ENCODE data around the gene MAST4. TPM values are rescaled to one million over a fixed set of nuclear protein-coding genes. Genes with fewer than 3 reads are reported as not detected.

MAST4 gene
- total RNA-seq = 48.8 and 109 TPM in 2 replicates

DNA sequence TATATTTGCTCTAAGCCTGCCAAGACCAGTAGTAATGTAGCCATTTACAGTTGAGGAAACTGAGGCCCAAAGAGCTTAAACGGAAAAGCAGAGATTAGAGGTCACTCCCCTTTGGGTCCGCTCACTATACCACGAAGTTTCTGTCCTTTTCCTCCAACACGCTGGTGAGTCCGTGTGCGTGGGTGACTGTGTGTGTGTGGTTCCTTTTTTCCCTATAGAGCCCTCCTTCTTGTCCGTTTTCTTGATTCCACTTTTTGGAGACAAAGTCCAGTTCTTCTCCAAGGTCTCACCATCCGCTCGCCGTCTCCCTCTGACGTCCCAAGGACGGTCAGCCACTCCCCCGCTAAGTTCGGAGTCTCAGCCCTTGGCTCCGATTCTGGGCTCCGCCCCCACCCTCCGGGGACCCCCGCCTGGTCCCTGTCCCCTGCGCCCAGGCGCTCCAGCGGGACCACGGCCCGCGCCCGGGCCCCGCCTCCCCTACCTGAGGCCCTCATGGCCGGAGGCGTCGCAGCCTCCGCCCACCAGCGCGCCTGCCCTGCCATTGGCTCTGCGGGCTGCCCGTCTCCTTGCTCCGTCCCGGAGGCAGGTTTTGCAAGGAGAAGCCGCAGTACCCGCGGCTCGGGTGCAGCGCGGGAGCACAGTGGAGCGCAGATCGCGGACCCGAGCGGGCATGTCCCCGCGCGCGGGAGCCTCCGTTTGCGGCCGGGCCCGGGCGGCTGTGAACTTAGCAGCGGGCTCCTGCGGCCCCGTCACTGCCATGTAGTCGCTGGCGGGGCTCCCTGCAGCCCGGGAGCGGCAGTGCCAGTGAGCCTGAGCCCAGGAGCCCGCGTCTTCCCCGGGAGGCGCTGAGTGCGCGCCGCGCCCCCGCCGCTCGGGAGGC, at the start of gene MAST4:
TSS of gene MAST4 (plus strand) at position 638 of the 880 bp plus-strand sequence. CDS start 263 bp downstream, outside the sequence.
- no peak for DNase-seq (ENCODE audit: extremely low read depth, low read depth, low spot score)

DNA sequence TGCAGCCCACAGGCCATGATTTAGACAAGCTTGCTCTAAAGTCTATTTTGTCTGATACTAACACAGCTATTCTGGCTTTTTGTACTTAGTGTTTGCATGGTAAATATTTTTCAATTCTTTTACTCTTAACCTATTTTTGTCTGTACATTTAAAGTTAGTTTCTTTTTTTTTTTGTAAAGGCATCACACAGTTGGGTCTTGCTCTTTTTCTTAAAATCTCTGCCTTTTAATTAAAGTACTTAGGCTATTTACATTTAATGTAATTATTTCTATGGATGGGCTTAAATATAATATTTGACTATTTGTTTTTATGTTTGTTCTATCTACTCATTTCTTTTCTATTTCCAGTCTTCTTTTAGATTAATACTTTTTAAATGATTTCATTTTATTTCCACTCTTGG, 49.7 kb upstream of the MAST4 start:
- no peak for DNase-seq (ENCODE audit: extremely low read depth, low read depth, low spot score)

DNA sequence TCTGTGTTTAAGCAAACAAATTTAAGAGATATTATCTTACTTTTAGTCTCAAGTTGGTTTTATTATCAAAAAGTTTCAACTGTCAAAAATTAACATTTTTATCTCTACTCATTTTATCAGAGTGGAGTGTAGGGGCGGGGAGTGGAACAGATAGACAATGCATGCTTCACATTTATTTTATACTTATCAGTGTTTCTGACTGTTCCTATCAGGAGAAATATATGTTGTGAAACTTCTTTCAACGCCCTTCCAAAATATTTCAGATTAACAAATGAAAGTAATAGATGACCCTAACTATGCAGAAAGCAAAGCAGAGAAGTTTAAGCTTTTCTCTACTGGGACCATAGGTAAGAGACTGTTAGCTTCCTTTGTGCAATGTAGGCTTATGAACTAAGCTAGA, 44.9 kb upstream of the MAST4 start:
- no peak for DNase-seq (ENCODE audit: extremely low read depth, low read depth, low spot score)

DNA sequence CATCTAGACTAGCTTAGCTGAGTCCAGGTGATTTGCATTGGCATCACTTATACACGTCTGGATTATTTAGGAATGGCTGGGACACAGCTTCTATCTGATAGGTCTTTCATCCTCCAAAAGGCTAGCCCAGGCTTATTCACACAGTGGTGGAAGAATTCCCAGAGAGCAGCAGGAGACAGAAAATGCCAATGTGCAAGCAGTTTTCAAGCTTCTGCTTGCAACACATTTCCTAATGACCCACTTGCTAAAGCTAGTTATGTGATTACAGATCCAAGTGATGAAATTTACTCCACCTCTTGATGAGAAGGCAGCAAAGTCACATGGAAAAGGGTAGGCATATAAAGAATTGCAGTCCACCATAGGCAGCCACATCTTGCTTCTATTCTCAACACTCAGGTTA, 44.2 kb upstream of the MAST4 start:
- no peak for DNase-seq (ENCODE audit: extremely low read depth, low read depth, low spot score)

DNA sequence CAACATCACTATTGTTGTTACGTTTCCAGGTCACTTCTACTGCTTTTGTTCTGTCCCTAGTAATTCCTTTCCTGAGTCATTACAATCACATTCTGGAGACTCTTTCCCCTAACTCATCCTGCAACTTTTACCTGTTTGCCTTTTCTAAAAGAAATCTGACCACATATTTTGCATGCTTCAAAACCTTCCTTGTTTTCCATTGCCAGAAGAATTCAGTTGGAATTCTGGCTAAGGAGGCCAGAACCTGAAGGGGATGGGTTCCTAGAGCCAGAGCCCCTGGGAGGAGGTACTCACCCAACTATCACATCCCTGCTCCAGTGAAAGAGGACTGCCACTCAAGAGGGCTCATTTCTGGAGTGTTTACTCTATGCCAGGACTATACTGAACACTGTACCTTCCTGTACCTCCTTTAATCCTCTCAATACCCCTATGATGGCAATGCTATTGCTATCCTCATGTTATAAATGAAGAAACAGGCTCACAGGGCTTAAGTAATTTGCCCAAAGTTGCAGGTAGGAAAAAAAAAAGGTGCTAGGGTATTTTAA, 42.8 kb upstream of the MAST4 start:
- DNase-seq (ENCODE audit: extremely low read depth, low read depth, low spot score) = no peak

DNA sequence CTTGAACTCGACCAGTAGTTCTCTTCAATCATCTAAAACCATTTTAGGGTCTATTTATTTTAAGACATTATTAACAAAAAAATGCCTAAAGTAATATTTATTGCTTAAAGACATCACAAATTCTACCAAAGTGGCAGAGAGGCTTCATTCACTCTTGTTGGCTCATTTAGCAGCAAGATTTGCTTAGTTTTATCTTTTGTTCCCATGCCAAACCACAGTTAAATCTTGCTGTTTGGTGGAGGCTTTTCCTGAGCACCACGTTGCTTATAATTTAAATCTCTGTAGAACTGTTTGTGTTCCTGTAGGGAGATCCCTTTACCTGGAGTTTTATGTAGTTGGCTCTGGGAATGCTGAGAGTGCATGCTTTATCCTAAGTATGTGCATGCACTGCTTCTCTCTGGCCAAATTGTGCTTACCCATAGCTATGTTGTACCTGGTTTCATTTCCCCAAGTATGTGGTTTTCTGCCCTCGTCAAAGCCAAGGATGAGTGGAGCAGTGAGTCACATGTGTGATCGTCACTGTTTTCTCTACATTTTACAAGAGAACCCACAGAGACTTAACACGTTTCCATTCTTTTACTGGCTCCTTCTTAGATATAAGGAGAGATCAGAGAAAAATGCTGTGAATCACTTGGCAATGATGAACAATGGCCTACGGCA, 42.1 kb upstream of the MAST4 start:
- DNase-seq (ENCODE audit: extremely low read depth, low read depth, low spot score) = no peak

DNA sequence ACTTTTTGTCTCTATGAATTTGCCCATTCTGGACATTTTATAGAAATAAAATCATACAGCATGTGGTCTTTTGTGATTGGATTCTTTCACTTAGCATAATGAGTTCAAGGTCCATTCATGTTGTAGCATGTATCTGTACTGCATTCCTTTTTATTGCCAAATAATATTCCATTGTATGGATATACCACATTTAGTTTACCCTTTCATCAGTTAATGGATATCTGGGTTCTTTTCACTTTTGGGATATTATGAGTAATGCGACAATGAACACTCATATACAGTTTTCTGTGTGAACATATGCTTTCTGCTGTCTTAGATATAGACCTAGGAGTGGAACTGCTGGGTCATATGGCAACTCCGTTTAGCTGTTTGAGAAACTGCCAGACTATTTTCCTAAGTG, 41.3 kb upstream of the MAST4 start:
- no peak for DNase-seq (ENCODE audit: extremely low read depth, low read depth, low spot score)

DNA sequence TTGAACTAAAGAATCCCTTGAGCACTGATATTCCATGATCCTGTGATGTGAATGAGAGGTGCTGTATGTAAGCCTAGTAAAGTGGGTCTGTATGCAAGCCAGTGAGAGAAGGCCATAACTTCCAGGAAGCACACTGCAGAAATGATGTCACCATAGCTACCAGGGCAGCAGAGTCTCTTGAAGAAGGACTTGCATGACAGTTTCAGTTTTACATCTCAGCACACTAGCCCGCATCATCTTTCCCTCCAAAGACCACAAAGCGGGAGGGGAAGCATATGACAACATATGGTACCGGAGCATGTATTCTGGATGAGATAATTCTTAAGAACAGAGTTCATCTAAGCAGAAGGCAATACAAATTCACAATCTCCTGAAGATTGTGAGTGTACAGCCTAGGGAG, 37.6 kb upstream of the MAST4 start:
- DNase-seq (ENCODE audit: extremely low read depth, low read depth, low spot score) = no peak

DNA sequence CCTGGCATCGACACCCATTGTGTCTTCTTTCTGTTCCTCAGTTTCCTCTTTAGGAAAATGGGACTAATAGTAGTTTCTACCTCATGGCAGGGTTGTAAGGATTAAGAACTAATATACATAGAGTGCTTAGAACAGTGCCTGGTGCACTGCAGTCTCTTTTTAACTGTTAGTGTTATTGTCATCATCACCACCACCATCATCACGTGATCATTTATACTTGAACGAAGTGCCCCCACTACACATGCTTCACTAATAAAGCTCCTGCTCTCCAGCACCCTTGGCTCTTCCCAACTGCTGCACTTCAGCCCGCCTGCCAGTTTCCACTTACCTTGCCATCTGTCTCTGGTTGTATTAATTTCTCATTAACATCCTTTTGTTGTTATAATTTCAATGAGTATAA, 35.8 kb upstream of the MAST4 start:
- DNase-seq (ENCODE audit: extremely low read depth, low read depth, low spot score) = no peak

DNA sequence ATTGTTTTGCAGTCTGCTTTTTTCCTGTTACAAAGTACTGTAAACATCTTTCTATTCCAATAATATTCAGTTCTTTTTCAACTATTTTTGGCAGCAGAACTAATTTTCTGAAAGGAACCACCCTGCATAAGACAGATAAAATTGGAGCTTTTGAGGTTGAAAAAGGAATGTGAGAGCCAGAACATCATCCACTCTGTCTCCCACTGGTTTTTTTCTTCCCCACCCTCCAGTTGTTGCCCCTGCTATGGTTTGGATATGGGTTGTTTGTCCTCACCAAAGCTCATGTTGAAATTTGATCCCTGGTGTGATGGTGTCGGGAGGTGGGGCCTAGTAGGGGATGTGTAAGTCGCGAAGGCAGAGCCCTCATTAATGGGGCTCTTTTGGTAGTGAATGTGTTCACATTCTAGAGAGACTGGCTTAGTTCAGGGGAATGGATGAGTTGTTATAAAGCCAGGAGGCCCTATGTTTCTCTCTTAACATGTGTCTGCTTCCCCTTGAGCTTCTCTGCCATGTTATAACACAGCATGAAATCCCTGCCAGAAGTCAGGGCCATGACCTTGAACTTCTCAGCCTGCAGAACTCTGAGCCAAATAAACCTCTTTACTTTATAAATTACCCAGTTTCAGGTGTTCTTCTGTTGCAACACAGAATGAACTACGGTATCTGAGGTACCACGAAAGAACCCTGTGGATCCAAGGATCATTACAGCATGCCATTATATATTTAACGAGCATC, 34.8 kb upstream of the MAST4 start:
- DNase-seq (ENCODE audit: extremely low read depth, low read depth, low spot score) = no peak

DNA sequence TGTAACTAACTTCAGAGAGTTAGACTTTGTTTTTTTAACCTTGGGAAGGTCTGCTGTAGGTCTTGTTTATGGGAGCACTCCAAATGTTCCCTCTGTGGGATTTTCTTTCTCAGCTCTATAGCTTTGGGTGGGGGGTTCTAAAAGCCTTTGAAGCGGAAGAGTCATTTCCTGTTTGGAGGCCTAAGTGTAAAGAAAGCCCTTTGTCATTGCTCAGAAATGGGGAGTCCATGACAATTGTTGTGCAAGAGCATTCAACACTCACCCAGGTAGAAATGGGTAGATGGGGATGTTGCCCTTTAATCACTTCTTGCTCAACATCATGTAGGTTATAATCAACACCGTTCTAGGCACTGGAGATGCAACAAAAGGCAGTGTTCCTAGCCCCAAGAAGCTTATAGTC, 30.3 kb upstream of the MAST4 start:
- no peak for DNase-seq (ENCODE audit: extremely low read depth, low read depth, low spot score)

DNA sequence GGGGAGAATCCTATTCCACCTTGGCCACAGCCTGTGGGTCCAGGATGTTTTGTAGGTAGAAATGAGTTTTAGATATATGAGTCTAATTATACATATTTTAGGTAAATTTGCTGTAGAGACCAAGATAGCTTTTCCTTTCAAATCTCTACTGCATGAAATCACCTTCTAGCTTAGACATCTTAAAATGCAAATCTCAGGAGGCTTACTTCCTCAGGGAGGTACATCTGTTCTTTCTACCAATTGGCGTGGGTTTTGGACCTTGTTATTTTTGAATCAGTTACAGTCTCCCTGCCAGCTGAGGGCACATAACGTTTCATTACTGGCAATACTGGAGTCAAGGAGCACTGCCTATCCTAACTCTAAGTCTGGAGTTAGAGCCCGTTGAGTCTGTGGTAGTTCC, 28.7 kb upstream of the MAST4 start:
- no peak for DNase-seq (ENCODE audit: extremely low read depth, low read depth, low spot score)

DNA sequence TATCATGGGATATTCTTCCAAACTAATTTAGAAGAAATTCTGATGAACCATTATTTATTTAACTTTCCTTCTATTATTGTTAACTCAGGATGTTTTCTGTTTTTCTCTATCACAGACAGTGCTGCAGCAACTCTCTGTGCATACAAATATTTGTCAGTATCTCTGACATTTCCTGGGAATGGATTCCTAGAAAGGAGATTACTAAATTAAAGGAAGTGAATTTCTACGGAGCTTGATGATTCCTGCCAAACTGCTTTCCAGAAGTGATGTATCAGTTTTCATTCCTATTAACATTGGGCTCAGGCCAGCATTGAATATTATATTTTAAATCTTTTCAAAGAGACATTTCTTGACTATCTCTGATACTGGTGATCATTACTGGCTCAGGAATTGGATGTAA, 26.0 kb upstream of the MAST4 start:
- DNase-seq (ENCODE audit: extremely low read depth, low read depth, low spot score) = no peak

DNA sequence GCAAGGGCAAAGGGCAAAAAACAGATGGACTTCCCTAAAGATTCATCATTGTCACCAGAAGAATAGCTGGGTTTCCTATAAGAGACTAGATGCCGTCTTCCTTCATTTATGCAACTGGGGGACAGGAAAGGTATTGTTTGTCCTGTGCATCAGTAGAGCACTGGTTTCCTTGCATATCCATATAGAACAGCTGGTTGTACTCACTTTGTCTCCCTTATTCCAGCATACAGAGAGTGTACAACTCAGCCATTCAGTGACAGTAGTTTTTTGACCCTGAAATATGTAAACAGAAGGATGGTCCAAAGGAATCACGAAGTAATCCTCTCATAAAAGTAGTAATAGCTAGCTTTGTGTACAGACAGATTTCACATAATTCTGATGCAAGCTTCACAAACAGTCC, 22.5 kb upstream of the MAST4 start:
- DNase-seq (ENCODE audit: extremely low read depth, low read depth, low spot score) = no peak

DNA sequence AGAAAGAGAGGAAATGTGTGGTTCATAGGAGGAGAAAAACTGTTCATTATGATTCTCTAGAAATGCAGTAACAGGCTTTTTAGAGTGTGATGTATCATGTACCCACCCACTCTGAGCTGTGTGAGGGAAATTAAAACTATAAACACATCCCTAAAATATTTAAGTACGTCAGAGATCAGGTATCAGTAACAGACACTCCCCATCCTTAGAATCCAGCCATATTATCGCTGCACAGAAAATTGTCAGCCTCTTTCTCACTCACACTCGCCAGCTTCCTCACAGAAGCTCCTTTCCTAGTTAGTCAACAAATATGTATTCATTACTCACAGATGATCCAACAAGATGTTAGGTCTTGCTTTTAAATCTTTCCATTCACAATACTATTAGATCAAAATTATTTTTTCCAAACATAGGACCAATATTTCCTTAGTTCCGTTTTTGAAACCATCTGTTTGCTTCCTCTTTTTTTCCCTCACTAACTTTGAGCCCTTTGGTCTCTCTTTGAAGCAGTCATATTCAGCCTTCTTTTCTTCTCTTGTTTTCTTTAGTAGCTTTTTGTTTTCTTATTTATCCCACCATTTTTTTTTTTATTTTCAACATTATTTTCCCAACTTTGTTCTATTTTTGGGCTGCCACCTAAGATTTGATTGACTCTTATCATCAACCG, 13.6 kb upstream of the MAST4 start:
- DNase-seq (ENCODE audit: extremely low read depth, low read depth, low spot score) = no peak

DNA sequence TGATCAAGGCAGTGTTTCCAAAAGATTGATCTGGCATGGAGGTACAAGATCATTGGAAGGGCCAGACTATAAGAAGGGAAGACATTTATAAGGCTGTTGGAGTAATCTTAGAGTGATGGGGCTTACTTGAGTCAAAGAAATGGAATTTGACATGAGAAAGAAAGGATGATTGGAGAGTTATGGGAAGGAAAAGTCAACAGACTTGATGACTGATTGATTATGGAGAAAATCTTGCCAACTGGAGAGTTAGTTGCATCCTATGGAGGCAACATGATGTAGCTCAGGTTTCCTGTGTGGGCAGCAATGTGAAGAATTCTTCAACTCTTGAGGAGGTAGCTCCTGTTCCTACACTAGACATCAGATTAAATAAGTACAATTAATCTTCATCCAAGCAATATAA, 10.9 kb upstream of the MAST4 start:
- no peak for DNase-seq (ENCODE audit: extremely low read depth, low read depth, low spot score)

DNA sequence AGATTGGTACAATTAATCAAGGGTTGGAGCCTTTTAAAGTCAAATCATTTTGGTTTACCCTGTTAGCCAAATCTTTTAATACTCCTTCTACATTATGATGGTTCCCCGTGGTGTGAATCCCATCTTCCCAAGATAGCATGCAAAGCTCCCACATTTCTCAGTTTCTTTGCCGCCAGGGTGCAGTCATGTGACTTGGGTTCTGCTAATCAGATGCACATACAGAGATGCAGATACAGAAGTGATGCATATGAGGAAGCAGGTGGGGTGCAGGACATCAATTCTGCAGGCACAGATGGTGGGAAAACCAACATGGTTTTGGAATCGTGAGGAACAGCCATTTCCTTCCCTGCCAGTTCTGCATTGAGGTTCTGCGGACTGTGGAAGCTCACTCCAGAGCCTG, 8.4 kb upstream of the MAST4 start:
- no peak for DNase-seq (ENCODE audit: extremely low read depth, low read depth, low spot score)

DNA sequence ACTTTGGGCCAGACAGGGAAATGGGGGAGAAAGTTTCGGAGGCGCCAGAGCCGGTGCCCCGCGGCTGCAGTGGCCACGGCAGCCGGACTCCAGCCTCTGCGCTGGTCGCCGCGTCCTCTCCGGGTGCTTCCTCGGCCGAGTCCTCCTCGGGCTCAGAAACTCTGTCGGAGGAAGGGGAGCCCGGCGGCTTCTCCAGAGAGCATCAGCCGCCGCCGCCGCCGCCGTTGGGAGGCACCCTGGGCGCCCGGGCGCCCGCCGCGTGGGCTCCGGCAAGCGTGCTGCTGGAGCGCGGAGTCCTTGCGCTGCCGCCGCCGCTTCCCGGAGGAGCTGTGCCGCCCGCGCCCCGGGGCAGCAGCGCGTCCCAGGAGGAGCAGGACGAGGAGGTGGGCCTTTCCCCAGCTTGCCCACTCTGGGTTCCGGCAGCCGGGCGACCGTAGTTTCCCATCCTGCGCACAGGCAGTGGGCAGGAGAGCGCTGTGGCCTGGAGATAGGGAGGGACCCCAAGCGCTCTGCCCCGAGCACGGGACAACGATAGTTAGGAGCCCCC, 516 bp downstream of the MAST4 start:
- DNase-seq (ENCODE audit: extremely low read depth, low read depth, low spot score) = no peak

DNA sequence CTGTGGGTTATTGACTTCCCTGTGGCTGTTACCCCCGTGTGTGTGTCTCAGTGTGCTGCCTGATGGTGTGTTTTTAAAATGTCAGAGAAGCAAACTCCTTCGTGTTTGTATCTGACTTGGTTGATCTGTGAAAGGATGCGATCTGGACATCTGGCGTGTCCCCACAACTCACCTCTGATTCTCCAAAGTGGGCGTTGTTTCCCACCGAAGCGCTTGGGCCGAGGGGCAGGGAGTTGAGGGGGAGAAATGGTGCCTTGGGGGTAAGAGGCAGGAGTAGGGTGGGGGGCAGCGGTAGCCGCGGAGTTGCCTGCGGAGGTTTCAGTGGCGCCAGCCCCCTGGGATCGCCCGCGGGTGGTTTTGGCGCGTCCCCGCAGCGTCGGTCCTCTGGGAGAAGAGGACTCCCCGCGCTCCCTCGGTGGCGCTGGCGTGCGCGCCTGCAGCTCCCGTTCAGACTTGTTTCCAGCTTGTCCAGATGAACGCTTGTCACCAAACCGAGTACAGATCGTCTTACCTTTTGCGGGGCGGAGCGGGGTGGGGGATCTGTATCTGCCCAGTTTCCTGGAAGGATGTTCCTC, 1.1 kb downstream of the MAST4 start:
- DNase-seq (ENCODE audit: extremely low read depth, low read depth, low spot score) = no peak

DNA sequence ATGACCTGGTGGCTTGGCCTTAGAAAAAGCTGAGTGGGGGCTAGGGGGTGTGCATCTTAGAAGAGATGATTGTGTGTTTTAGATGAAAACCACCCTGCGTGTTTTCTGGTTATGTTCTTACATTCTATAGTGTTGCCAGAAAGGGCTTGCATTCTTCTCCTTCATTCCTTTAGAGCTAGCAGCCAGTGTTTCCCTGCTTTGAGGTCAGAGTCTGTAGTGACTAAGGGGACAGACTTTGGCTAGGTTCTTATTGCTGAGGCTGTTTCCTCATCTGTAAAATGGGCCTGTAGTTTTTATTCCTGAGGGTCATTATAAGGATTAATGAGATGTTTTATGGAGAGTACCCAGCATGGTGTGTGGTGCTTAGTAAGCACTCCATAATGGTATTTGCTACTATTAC, 6.4 kb downstream of the MAST4 start:
- no peak for DNase-seq (ENCODE audit: extremely low read depth, low read depth, low spot score)
